Liver (tissue), 3 donors: Measurements from ENCODE around the gene FRMD4A.

ENCODE experiments used
- EGR1 ChIP-seq, 2 donors: IDR thresholded peaks; 2 replicates each; pipeline ENCODE4 v1.6.1; 2016 to 2018; ENCODE audit warnings: antibody characterized with exemption in 2 of 2, low read depth in 2 of 2
- FOXA1 ChIP-seq: IDR thresholded peaks from 2 replicates; pipeline ENCODE4 v1.6.1; 2016; ENCODE audit warnings: antibody characterized with exemption
- GABPA ChIP-seq, 2 donors: IDR thresholded peaks in 1 of 2; conservative IDR thresholded peaks in 1 of 2; 2 replicates each; pipeline ENCODE4 v1.6.1; 2016; ENCODE audit warnings: antibody characterized with exemption in 2 of 2, mild to moderate bottlenecking in 1 of 2, moderate library complexity in 1 of 2
- HNF4A ChIP-seq, 2 donors: conservative IDR thresholded peaks; 2 replicates each; pipeline ENCODE4 v1.6.1; 2016; ENCODE audit warnings: antibody characterized with exemption in 2 of 2, mild to moderate bottlenecking in 2 of 2
- JUND ChIP-seq, 2 donors: IDR thresholded peaks; 2 replicates each; pipeline ENCODE4 v1.6.1; 2016; ENCODE audit warnings: antibody characterized with exemption in 2 of 2
- RAD21 ChIP-seq, 2 donors: IDR thresholded peaks; 2 replicates each; pipeline ENCODE4 v1.6.1; 2016; ENCODE audit warnings: antibody characterized with exemption in 2 of 2, mild to moderate bottlenecking in 2 of 2
- REST ChIP-seq: IDR thresholded peaks from 2 replicates; pipeline ENCODE4 v1.6.1; 2016; ENCODE audit warnings: antibody characterized with exemption, mild to moderate bottlenecking
- RXRA ChIP-seq, 2 donors: IDR thresholded peaks; 2 replicates each; pipeline ENCODE4 v1.6.1; 2017 to 2018; ENCODE audit warnings: antibody characterized with exemption in 2 of 2, mild to moderate bottlenecking in 1 of 2
- SP1 ChIP-seq: IDR thresholded peaks from 2 replicates; pipeline ENCODE4 v1.6.1; 2018; ENCODE audit warnings: antibody characterized with exemption, mild to moderate bottlenecking
- TAF1 ChIP-seq: conservative IDR thresholded peaks from 2 replicates; pipeline ENCODE4 v1.6.1; 2016; ENCODE audit warnings: antibody characterized with exemption, mild to moderate bottlenecking
- ZBTB33 ChIP-seq: IDR thresholded peaks from 2 replicates; pipeline ENCODE4 v1.6.1; 2016; ENCODE audit warnings: antibody characterized with exemption
- TF ChIP-seq, protein P1 (sequence below): fragments of 150-350 bp; IDR thresholded peaks from 2 replicates; pipeline ENCODE4 v1.5.1; 2017; ENCODE audit warnings: improper control_type of control experiment, low read depth, low read length; ENCODE audit not compliant: missing input control
- TF ChIP-seq, protein P2 (sequence below): IDR thresholded peaks from 2 replicates; pipeline ENCODE4 v1.6.1; 2016; ENCODE audit warnings: antibody characterized with exemption
- TF ChIP-seq, protein P3 (sequence below): IDR thresholded peaks from 2 replicates; pipeline ENCODE4 v1.6.1; 2016; ENCODE audit warnings: antibody characterized with exemption
- donor health status: healthy.
- donor health status: healthy.

GRCh38 chr10:13711291-13711690, 619.4 kb downstream of the FRMD4A start:
- TF ChIP-seq, protein P1, sequence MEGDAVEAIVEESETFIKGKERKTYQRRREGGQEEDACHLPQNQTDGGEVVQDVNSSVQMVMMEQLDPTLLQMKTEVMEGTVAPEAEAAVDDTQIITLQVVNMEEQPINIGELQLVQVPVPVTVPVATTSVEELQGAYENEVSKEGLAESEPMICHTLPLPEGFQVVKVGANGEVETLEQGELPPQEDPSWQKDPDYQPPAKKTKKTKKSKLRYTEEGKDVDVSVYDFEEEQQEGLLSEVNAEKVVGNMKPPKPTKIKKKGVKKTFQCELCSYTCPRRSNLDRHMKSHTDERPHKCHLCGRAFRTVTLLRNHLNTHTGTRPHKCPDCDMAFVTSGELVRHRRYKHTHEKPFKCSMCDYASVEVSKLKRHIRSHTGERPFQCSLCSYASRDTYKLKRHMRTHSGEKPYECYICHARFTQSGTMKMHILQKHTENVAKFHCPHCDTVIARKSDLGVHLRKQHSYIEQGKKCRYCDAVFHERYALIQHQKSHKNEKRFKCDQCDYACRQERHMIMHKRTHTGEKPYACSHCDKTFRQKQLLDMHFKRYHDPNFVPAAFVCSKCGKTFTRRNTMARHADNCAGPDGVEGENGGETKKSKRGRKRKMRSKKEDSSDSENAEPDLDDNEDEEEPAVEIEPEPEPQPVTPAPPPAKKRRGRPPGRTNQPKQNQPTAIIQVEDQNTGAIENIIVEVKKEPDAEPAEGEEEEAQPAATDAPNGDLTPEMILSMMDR = no peak
- TF ChIP-seq TAF1 (no peak), RAD21 (IDR thresholded peaks at IDR 0.05) (no peak), REST (no peak), JUND (IDR thresholded peaks at IDR 0.05) (no peak), GABPA (IDR thresholded peaks at IDR 0.05 in 1 of 2, conservative IDR thresholded peaks at IDR 0.05 in 1 of 2) (no peak), RXRA (IDR thresholded peaks at IDR 0.05) (no peak), ZBTB33 (no peak), HNF4A (conservative IDR thresholded peaks at IDR 0.05) (no peak), FOXA1 (no peak), EGR1 (IDR thresholded peaks at IDR 0.05; ENCODE audit: low read depth in 2 of 2) (no peak), SP1 (no peak)
- TF ChIP-seq, protein P2, sequence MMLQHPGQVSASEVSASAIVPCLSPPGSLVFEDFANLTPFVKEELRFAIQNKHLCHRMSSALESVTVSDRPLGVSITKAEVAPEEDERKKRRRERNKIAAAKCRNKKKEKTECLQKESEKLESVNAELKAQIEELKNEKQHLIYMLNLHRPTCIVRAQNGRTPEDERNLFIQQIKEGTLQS = no peak
- TF ChIP-seq, protein P3, sequence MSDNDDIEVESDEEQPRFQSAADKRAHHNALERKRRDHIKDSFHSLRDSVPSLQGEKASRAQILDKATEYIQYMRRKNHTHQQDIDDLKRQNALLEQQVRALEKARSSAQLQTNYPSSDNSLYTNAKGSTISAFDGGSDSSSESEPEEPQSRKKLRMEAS = no peak
